ENCODE data around the gene LSAMP.

DNA sequence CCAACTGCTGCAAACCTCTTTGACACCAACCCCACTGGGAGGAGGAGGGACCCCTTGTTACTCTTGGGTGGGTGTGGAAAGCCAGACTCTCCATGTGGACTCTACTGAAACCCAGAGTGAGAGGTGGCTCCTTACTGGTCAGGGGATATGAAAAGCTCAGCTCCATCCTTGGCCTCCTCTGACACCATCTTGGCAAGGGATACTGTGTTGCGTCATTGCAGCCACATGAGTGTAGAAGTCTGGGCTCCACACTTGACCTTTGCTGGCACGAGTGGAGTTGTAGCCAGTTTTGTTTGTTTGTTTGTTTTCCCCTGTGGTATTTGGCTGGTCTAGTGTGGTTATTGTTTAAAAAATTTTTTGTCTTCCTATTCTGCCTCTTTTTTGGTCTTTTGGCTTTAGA is 532.9 kb downstream of the LSAMP start:
- TF ChIP-seq, protein P1, sequence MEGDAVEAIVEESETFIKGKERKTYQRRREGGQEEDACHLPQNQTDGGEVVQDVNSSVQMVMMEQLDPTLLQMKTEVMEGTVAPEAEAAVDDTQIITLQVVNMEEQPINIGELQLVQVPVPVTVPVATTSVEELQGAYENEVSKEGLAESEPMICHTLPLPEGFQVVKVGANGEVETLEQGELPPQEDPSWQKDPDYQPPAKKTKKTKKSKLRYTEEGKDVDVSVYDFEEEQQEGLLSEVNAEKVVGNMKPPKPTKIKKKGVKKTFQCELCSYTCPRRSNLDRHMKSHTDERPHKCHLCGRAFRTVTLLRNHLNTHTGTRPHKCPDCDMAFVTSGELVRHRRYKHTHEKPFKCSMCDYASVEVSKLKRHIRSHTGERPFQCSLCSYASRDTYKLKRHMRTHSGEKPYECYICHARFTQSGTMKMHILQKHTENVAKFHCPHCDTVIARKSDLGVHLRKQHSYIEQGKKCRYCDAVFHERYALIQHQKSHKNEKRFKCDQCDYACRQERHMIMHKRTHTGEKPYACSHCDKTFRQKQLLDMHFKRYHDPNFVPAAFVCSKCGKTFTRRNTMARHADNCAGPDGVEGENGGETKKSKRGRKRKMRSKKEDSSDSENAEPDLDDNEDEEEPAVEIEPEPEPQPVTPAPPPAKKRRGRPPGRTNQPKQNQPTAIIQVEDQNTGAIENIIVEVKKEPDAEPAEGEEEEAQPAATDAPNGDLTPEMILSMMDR (conservative IDR thresholded peaks at IDR 0.05; ENCODE audit: low read depth in 2 of 2), result no peak
- TF ChIP-seq, protein P2, sequence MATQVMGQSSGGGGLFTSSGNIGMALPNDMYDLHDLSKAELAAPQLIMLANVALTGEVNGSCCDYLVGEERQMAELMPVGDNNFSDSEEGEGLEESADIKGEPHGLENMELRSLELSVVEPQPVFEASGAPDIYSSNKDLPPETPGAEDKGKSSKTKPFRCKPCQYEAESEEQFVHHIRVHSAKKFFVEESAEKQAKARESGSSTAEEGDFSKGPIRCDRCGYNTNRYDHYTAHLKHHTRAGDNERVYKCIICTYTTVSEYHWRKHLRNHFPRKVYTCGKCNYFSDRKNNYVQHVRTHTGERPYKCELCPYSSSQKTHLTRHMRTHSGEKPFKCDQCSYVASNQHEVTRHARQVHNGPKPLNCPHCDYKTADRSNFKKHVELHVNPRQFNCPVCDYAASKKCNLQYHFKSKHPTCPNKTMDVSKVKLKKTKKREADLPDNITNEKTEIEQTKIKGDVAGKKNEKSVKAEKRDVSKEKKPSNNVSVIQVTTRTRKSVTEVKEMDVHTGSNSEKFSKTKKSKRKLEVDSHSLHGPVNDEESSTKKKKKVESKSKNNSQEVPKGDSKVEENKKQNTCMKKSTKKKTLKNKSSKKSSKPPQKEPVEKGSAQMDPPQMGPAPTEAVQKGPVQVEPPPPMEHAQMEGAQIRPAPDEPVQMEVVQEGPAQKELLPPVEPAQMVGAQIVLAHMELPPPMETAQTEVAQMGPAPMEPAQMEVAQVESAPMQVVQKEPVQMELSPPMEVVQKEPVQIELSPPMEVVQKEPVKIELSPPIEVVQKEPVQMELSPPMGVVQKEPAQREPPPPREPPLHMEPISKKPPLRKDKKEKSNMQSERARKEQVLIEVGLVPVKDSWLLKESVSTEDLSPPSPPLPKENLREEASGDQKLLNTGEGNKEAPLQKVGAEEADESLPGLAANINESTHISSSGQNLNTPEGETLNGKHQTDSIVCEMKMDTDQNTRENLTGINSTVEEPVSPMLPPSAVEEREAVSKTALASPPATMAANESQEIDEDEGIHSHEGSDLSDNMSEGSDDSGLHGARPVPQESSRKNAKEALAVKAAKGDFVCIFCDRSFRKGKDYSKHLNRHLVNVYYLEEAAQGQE (IDR thresholded peaks at IDR 0.05; ENCODE audit: unreplicated experiment), result no peak
- no peak for TF ChIP-seq EZH2phosphoT487 (IDR thresholded peaks at IDR 0.05; ENCODE audit: unreplicated experiment)
- no peak for TF ChIP-seq ZNF331 (CRISPR knock-in tag; IDR thresholded peaks at IDR 0.05; ENCODE audit: low read depth)
- TF ChIP-seq JUNB (IDR thresholded peaks at IDR 0.05; ENCODE audit: unreplicated experiment), result no peak
- TF ChIP-seq POLR2AphosphoS5 (IDR thresholded peaks at IDR 0.05; ENCODE audit: low read depth), result no peak
- TF ChIP-seq EZH2 (IDR thresholded peaks at IDR 0.05; ENCODE audit: low read depth, unreplicated experiment), result no peak
- no peak for TF ChIP-seq CREB1 (CRISPR knock-in tag; IDR thresholded peaks at IDR 0.05; ENCODE audit: low read depth)
- no peak for TF ChIP-seq ZNF114 (CRISPR knock-in tag; IDR thresholded peaks at IDR 0.05)
- TF ChIP-seq, protein P3, sequence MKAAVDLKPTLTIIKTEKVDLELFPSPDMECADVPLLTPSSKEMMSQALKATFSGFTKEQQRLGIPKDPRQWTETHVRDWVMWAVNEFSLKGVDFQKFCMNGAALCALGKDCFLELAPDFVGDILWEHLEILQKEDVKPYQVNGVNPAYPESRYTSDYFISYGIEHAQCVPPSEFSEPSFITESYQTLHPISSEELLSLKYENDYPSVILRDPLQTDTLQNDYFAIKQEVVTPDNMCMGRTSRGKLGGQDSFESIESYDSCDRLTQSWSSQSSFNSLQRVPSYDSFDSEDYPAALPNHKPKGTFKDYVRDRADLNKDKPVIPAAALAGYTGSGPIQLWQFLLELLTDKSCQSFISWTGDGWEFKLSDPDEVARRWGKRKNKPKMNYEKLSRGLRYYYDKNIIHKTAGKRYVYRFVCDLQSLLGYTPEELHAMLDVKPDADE (IDR thresholded peaks at IDR 0.05), result no peak
- TF ChIP-seq STAT1 (IDR thresholded peaks at IDR 0.05; ENCODE audit: unreplicated experiment), result no peak
